Astrocyte (in vitro differentiated cells and primary cell): Measurements from ENCODE around the gene UVSSA.

Experiments
- EZH2 ChIP-seq: IDR thresholded peaks from 2 replicates; pipeline ENCODE4 v1.6.1; 2012; ENCODE audit warnings: mild to moderate bottlenecking, low read length, inconsistent platforms; ENCODE audit not compliant: insufficient read depth
- TF ChIP-seq, protein P1 (sequence below): IDR thresholded peaks from 2 replicates; pipeline ENCODE4 v1.5.1; 2011; ENCODE audit warnings: low read depth, mild to moderate bottlenecking, inconsistent platforms, low read length, moderate library complexity; ENCODE audit not compliant: insufficient read depth

- no peak for TF ChIP-seq EZH2
- TF ChIP-seq, protein P1, sequence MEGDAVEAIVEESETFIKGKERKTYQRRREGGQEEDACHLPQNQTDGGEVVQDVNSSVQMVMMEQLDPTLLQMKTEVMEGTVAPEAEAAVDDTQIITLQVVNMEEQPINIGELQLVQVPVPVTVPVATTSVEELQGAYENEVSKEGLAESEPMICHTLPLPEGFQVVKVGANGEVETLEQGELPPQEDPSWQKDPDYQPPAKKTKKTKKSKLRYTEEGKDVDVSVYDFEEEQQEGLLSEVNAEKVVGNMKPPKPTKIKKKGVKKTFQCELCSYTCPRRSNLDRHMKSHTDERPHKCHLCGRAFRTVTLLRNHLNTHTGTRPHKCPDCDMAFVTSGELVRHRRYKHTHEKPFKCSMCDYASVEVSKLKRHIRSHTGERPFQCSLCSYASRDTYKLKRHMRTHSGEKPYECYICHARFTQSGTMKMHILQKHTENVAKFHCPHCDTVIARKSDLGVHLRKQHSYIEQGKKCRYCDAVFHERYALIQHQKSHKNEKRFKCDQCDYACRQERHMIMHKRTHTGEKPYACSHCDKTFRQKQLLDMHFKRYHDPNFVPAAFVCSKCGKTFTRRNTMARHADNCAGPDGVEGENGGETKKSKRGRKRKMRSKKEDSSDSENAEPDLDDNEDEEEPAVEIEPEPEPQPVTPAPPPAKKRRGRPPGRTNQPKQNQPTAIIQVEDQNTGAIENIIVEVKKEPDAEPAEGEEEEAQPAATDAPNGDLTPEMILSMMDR, result no peak
These were observed 48.5 kb upstream of the UVSSA start for GRCh38 chr4:1298461-1298860.
